Neural crest cell (in vitro differentiated cells): ENCODE results near the gene MRPL43. TPM values are rescaled to one million over a fixed set of nuclear protein-coding genes. Genes with fewer than 3 reads are reported as not detected.
A peak's percentile ranks its signal among the peaks of the same experiment; 100 is the strongest.
"Not testable (repeated sequence)": the region's sequence is repeated elsewhere in the genome, so short reads cannot be mapped to it uniquely, and the experiment has no call there.

Source experiments
- DNase-seq: peaks from one replicate; pipeline ENCODE4 v3.0.0; 2021; ENCODE audit warnings: low read depth, mixed read lengths, low spot score
- H3K27ac Mint-ChIP-seq: one replicate; pipeline ENCODE4 v1.8.0; 2021; ENCODE audit warnings: mild to moderate bottlenecking, mixed read lengths; ENCODE audit not compliant: unreplicated experiment
- H3K27me3 Mint-ChIP-seq: 2 replicates; pipeline ENCODE4 v1.8.0; 2021; ENCODE audit warnings: low read depth, mild to moderate bottlenecking, mixed read lengths
- H3K36me3 Mint-ChIP-seq: 2 replicates; pipeline ENCODE4 v1.8.0; 2021; ENCODE audit warnings: low read depth, mild to moderate bottlenecking, mixed read lengths
- H3K4me1 Mint-ChIP-seq: 2 replicates; pipeline ENCODE4 v1.8.0; 2021; ENCODE audit warnings: mixed read lengths
- H3K4me3 Mint-ChIP-seq: one replicate; pipeline ENCODE4 v1.8.0; 2021; ENCODE audit warnings: mild to moderate bottlenecking, mixed read lengths
- H3K9me3 Mint-ChIP-seq: 2 replicates; pipeline ENCODE4 v1.8.0; 2021; ENCODE audit warnings: mixed read lengths
- CTCF ChIP-seq: fragments of 200-600 bp; sonication (generic); conservative IDR thresholded peaks from 2 replicates; pipeline ENCODE4 v1.5.0; 2021; ENCODE audit warnings: antibody characterized with exemption, mild to moderate bottlenecking
- total RNA-seq: library from RNA; stranded (reverse); gene quantifications from 2 replicates; pipeline ENCODE4 v1.2.1, GENCODE V29; 2021

Gene MRPL43
- total RNA-seq, 1 donor from 2014 or later: 64.0 TPM

DNA sequence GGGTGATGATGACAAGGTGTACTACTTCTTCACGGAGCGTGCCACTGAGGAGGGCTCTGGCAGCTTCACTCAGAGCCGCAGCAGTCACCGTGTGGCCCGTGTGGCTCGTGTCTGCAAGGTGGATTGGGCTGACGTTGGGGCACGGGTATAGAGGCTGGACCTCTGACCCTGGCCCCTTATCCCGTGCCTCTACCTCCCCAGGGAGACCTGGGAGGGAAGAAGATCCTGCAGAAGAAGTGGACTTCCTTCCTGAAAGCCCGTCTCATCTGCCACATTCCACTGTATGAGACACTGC is 8.4 kb downstream of the MRPL43 start:
- no peak for DNase-seq
- Mint-ChIP-seq H3K27me3 (no peaks in the 10 kb centered on the region), H3K9me3 (no peaks in the 10 kb centered on the region), H3K4me1 (no peaks in the 10 kb centered on the region), H3K4me3 (no peak overlapping the region), H3K27ac (no peak overlapping the region), H3K36me3 (peaks cover 2% of the 10 kb centered on the region)
- no peak for TF ChIP-seq CTCF

DNA sequence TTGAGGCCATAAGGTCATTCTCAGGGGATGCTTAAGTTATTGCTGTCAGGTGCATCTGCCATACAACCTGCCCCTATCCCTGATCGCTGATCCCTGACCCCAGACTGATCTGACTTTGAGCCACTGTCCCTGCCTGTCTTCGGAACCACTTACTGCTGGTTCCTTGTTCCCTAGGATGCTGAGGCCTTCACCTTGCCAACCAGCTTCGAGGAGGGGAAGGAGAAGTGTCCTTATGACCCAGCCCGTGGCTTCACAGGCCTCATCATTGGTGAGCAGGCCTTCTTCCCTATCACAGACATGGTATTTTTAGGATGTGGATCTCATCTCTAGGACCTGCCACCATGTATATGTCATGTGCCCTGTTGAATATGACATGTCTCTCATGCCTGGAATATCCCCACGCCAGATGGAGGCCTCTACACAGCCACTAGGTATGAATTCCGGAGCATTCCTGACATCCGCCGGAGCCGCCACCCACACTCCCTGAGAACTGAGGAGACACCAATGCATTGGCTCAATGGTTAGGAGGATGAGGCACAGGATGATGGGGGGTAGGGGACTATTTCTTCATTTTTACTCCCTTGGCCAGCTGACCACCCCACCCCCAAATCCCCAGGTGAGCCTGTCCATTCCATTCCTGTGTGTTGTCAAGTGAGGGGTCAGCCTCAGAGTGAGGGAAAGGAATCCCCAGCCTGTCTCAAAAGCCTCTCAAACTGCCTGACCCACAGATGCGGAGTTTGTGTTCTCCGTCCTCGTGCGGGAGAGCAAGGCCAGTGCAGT is 9.0 kb downstream of the MRPL43 start:
- no peak for TF ChIP-seq CTCF
- Mint-ChIP-seq H3K36me3 (peaks cover 2% of the 10 kb centered on the region), H3K9me3 (no peaks in the 10 kb centered on the region), H3K4me3 (no peak overlapping the region), H3K4me1 (peaks cover 2% of the 10 kb centered on the region), H3K27me3 (no peaks in the 10 kb centered on the region), H3K27ac (no peak overlapping the region)
- DNase-seq: no peak

DNA sequence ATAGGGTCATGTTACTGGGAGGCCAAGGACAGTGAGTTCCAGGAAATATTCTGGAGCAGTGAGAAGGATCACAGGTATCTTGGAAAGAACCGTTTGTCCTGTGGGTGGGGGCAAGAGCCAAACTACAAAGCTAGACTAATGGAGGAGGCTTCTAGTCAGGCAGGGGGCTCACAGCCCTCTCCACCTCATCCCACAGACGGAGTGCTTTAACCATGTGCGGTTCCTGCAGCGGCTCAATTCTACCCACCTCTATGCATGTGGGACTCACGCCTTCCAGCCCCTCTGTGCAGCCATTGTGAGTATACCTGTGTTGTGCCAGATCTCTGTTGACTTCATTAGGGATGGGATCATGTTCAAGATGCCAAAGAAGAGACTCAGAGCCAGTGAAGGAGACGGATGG is 9.9 kb downstream of the MRPL43 start:
- peaks cover 8% of the 10 kb centered on the region for H3K4me1 Mint-ChIP-seq
- no peak overlapping the region for H3K4me3 Mint-ChIP-seq
- H3K9me3 Mint-ChIP-seq: no peaks in the 10 kb centered on the region
- no peak overlapping the region for H3K27ac Mint-ChIP-seq
- no peak for TF ChIP-seq CTCF
- no peaks in the 10 kb centered on the region for H3K27me3 Mint-ChIP-seq
- DNase-seq: no peak
- peaks cover 2% of the 10 kb centered on the region for H3K36me3 Mint-ChIP-seq

GRCh38 chr10:100976906-100977305 is 10.4 kb downstream of the MRPL43 start:
- no peaks in the 10 kb centered on the region for H3K27me3 Mint-ChIP-seq
- peaks cover 13% of the 10 kb centered on the region for H3K4me1 Mint-ChIP-seq
- H3K9me3 Mint-ChIP-seq: no peaks in the 10 kb centered on the region
- H3K36me3 Mint-ChIP-seq: peaks cover 2% of the 10 kb centered on the region
- no peak overlapping the region for H3K27ac Mint-ChIP-seq
- no peak for TF ChIP-seq CTCF
- H3K4me3 Mint-ChIP-seq: no peak overlapping the region
- no peak for DNase-seq

DNA sequence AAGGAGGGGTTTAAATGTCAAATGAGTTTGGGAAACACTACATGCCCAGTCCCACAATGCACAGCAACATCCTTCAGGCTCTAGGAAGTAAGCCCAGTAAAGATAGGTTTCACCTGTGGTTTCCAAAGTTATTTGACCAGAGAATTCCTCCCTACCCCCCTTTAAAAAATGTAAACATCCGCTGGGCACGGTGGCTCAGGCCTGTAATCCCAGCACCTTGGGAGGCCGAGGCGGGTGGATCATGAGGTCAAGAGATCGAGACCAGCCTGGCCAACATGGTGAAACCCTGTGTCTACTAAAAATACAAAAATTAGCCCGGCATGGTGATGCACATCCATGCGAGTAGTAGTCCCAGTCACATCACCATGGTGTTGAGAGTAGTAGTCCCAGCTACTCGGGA is 11.9 kb downstream of the MRPL43 start:
- not testable (repeated sequence) for H3K4me3 Mint-ChIP-seq, H3K27ac Mint-ChIP-seq, H3K36me3 Mint-ChIP-seq, DNase-seq, H3K27me3 Mint-ChIP-seq, H3K9me3 Mint-ChIP-seq
- peaks cover 27% of the 10 kb centered on the region for H3K4me1 Mint-ChIP-seq

DNA sequence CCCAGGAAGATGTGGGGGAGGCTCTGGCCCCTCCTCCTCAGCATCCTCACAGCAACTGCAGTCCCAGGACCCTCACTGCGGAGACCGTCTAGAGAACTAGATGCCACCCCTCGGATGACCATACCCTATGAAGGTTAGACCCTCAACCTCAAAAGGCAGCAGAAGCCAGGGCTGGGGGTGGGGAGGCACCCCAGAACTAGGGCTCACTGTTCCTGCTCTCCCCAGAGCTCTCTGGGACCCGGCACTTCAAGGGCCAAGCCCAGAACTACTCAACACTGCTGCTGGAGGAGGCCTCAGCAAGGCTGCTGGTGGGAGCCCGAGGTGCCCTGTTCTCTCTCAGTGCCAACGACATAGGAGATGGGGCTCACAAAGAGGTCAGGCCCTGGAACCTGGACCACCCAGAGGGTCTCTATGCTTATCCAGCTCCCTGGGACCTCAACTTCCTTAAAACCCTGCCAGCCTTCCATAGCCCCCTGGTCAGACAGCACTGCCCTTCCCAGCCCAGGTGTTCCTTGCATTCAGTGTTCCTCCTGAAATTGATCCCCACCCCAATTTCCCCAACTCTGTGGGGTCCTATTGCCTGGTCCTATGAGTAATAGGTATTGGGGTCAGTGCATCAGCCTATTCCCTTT is 14.3 kb downstream of the MRPL43 start:
- TF ChIP-seq CTCF: no peak
- Mint-ChIP-seq H3K4me1 (peaks cover 41% of the 10 kb centered on the region), H3K4me3 (peak overlapping the region; percentile 59), H3K27ac (no peak overlapping the region), H3K9me3 (no peaks in the 10 kb centered on the region), H3K36me3 (no peaks in the 10 kb centered on the region), H3K27me3 (peaks cover 6% of the 10 kb centered on the region)
- no peak for DNase-seq
